HG02938 (cell line): Measurements from ENCODE around the gene PLP2.
A peak's percentile ranks its signal among the peaks of the same experiment; 100 is the strongest.
"Not testable (repeated sequence)": the region's sequence is repeated elsewhere in the genome, so short reads cannot be mapped to it uniquely, and the experiment has no call there.

Experiments used
- ATAC-seq: cut with Tn5 transposase; IDR thresholded peaks from one replicate; pipeline ENCODE4 v1.9.1; 2021; ENCODE audit warnings: mild to moderate bottlenecking, moderate library complexity; ENCODE audit not compliant: unreplicated experiment

The PLP2 gene

GRCh38 chrX:49171752-49172279 lies at the start of gene PLP2:
PLP2 (plus strand) TSS chrX:49171898; CDS start chrX:49172001, 103 bp downstream.
- no peak for ATAC-seq

- no peak for ATAC-seq
These were observed 49.2 kb upstream of the PLP2 start for GRCh38 chrX:49122499-49122898.

- not testable (repeated sequence) for ATAC-seq
These were observed 43.9 kb upstream of the PLP2 start for GRCh38 chrX:49127742-49128258.

GRCh38 chrX:49129427-49129826 lies 42.3 kb upstream of the PLP2 start:
- no peak for ATAC-seq

GRCh38 chrX:49132275-49132674 lies 39.4 kb upstream of the PLP2 start:
- ATAC-seq, result not testable (repeated sequence)

GRCh38 chrX:49133759-49134158 lies 37.9 kb upstream of the PLP2 start:
- ATAC-seq, result no peak

- ATAC-seq, result no peak
These were observed 34.2 kb upstream of the PLP2 start for GRCh38 chrX:49137492-49137891.

GRCh38 chrX:49139713-49140112 lies 32.0 kb upstream of the PLP2 start:
- no peak for ATAC-seq

- not testable (repeated sequence) for ATAC-seq
These were observed 29.4 kb upstream of the PLP2 start for GRCh38 chrX:49142264-49142663.

- not testable (repeated sequence) for ATAC-seq
These were observed 28.5 kb upstream of the PLP2 start for GRCh38 chrX:49143154-49143553.

- no peak for ATAC-seq
These were observed 24.4 kb upstream of the PLP2 start for GRCh38 chrX:49147282-49147681.

- ATAC-seq, result no peak
These were observed 23.8 kb upstream of the PLP2 start for GRCh38 chrX:49147936-49148335.

GRCh38 chrX:49148390-49149100 lies 23.2 kb upstream of the PLP2 start:
- ATAC-seq, result not testable (repeated sequence)

- ATAC-seq, result not testable (repeated sequence)
These were observed 22.4 kb upstream of the PLP2 start for GRCh38 chrX:49149291-49149690.

GRCh38 chrX:49153467-49153866 lies 18.2 kb upstream of the PLP2 start:
- ATAC-seq, result no peak

- ATAC-seq, result peak; percentile 12
These were observed 16.3 kb upstream of the PLP2 start for GRCh38 chrX:49155243-49155899.

GRCh38 chrX:49155900-49156837 lies 15.5 kb upstream of the PLP2 start:
- peak; percentile 75 for ATAC-seq

- ATAC-seq, result no peak
These were observed 14.5 kb upstream of the PLP2 start for GRCh38 chrX:49157194-49157593.

GRCh38 chrX:49160908-49161307 lies 10.8 kb upstream of the PLP2 start:
- ATAC-seq, result no peak

- no peak for ATAC-seq
These were observed 10.1 kb upstream of the PLP2 start for GRCh38 chrX:49161632-49162031.

- no peak for ATAC-seq
These were observed 9.1 kb upstream of the PLP2 start, which contains the start of gene MAGIX for GRCh38 chrX:49162620-49163019. MAGIX (plus strand) TSS chrX:49162758; CDS start chrX:49162890, 132 bp downstream.
